Measurements from ENCODE around the gene WDR36. TPM values are rescaled to one million over a fixed set of nuclear protein-coding genes. Genes with fewer than 3 reads are reported as not detected.

The WDR36 gene
- 14.5 TPM for total RNA-seq
- long read RNA-seq, full-length matches to known transcripts = 15 of 21 reads
- long read RNA-seq, partial matches to known transcripts = 5 of 21 reads
- long read RNA-seq, other reads (novel, unspliced or antisense) = 1 of 21 reads

DNA sequence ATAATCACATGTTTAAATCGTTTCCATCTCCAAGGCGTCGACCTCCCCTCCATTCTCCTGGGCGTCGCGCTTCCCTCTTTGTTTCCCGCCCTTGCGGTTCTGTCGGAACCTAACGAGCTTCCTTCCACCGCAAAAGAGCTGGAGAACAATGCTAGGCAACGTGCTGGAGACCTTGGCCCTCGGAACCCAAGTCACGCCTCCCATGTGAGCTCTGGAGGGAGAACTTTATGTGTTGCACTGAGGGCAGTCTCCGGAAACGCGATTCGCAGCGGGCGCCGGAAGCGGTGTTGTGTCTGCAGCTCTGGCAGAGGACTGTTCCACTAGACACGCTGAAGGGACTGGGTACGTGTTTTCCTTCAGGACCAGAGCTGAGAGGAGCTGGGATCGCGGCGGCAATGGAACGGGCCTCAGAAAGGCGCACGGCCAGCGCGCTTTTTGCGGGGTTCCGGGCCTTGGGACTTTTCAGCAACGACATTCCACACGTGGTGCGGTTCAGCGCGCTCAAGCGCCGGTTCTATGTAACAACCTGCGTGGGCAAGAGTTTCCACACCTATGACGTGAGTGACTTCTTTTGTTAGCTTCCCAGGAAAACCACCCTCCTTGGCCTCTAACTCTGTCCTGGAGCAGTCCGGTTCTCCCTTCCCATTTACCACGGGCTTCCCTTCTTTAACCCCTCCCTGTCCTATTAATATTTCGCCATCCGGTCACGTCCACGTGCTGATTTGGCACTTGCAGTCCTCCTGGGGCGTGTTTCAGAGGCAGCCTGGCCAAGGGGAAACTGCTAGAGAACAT, at the start of gene WDR36:
TSS of gene WDR36 (plus strand) at position 287 of the 792 bp plus-strand sequence. CDS start at position 396, 109 bp downstream.
- intact Hi-C loops (cut with micrococcal nuclease) = no loop called here
- DNase-seq (peak; percentile 91), ATAC-seq (peak; percentile 99)

DNA sequence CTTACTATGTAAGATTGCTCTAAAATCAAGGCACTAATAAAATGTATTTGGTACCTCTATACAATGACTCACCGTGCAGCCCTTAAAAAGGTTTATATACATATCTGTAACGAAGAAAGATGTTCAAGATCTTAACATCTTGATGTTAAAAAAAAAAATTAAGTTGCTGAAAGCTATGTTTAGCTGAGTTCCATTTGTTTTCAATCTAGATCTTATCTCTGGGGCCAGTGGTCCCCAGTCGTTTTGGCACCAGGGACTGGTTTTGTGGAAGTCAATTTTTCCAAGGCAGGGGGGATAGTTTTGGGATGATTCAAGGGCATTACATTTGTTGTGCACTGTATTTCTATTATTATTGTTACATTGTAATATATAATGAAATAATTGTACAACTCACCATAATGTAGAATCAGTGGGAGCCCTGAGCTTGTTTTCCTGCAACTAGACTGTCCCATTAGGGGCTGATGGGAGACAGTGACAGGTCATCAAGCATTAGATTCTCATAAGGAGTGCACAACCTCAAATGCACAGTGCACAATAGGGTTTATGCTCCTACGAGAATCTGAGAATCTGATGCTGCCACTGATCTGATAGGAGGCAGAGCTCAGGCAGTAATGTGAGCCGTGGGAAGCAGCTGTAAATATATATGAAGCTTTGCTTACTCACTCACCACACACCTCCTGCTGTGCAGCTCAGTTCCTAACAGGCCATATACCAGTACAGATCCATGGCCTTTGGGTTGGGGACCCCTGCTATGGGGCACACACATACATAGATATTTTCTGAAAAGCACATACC, 48.2 kb upstream of the WDR36 start:
- no peak for ATAC-seq
- intact Hi-C loops (cut with micrococcal nuclease) = no loop called here
- no peak for DNase-seq

DNA sequence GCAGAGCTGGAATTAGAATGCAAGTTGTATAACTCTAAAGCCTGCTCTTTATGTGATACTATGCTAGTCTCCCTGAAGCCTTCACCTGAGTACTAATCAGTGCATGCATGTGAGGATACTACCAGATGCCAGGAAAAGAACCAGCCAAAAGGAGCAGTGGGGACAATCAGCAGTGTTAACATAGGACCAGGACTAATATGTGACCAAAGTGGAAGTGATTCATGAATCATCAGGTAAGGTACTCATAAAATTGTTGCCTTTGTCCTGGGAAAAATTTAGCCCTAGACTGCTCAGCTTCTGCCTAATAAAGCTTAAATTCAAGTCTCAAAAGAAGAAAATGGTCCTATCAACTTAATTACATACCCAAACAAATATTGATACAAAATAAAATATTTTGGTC, 34.1 kb upstream of the WDR36 start:
- intact Hi-C loops (cut with micrococcal nuclease) = no loop called here
- no peak for ATAC-seq
- DNase-seq = no peak

DNA sequence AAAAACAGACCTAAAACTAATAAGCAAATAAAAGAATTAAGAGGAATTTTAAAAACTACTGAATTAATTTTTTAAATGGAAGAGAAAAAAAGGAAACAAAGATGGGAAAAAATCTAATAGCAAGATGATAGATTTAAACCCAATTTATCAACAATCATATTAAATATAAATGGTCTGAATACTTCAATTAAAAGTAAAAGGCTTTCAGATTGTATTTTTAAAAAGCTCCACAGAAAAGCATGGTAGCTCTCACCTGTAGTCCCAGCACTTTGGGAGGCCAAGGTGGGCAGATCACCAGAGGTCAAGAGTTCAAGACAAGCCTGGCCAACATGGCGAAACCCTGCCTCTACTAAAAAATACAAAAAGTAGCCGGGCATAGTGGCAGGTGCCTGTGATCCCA, 32.0 kb upstream of the WDR36 start:
- DNase-seq (no peak), ATAC-seq (no peak)
- intact Hi-C loops (cut with micrococcal nuclease) = no loop called here

DNA sequence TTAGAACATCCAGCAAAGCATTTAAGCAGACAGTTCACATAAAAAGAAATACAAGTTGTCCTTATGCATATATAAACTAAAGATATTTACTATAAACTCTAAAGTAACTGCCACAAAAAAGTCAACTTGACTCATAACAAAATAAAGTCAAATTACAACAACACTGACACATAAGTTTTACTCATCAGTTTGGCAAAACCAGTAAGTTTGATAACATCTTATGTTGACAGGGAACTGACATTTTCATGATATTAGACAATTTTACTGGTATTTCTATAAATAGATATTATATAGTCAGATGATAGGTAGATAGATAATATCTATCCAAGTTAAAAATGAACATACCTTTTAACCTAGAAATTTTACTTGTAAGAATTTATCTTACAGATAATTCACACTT, 30.5 kb upstream of the WDR36 start:
- DNase-seq (no peak), ATAC-seq (no peak)
- intact Hi-C loops (cut with micrococcal nuclease) = no loop called here

DNA sequence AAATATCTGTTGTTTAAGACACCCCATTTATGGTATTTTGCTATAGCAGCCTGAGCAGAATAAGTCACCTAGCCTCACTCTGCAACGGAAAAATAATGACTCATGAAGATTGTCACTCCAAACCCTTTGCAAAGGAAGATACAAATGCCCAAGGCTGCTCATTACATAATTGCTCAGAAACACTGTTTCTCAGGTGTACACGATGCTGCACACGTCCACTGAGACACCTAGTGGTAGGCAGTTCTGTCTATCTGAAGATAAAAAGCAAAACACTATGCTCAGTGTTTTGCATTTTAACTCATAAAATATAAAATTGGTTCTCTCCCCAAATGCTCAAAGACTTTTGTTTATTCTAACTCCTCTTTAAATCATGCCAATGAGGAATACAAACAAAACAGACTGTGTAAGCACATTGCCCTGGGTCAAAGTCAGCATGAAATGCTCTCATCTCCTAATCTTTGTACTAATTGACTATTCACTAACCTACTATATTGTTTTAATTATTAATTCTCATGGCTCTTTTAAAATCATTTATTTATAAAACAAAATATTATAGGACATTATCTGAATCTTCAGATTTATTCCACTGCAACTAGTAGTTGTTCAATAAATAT, 28.3 kb upstream of the WDR36 start:
- intact Hi-C loops (cut with micrococcal nuclease) = no loop called here
- ATAC-seq = peak; percentile 38
- no peak for DNase-seq

DNA sequence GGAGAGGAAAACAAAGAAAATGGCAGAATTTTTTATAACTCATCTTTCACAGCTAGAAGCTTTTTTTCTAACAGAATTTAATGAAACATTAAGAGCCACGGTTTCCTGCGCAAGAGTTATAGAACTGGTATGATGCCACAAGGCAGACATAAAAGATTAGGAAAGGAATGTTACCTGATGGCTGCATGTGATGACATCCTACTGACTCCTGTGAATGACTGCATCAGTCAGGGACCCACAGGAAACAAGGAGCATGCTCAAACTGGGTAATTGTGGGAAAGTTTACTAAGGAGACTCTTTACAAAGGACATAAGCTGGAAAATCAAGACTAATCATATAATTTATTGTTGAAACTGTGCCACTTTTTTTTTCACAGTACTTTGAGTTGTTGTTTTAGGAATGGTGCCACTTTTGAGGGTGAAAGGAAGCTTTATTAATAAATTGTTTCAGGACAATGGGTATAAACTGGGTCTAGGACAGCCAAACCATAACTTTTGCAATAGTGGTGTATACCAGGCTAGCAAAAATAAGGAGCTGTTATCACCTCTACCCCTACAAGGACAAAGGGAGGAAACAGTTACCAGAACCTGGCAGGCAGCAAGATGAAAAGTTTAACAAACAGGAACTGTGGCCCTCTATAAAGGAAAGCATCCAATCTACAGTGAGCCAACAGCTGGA, 25.7 kb upstream of the WDR36 start:
- DNase-seq = no peak
- intact Hi-C loops (cut with micrococcal nuclease) = no loop called here
- no peak for ATAC-seq

DNA sequence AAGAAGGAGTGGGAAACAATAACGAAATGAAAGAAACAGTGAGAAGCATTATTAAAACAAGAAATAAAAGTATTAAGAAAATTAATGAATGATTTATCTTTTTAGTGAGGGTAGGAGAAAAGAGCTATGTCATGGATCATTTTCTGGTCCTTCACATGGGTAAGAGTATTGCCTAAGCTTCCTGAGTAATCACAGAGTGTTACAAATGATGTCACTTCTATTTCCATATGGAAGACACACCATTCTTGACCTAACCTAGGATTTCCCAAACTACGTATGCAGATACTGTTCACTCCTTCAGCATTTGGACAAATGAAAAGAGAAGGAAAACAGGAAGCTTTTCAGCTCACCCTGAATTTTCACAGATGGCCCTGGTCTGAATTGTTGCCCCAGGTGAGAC, 23.9 kb upstream of the WDR36 start:
- intact Hi-C loops (cut with micrococcal nuclease) = no loop called here
- DNase-seq (no peak), ATAC-seq (no peak)

DNA sequence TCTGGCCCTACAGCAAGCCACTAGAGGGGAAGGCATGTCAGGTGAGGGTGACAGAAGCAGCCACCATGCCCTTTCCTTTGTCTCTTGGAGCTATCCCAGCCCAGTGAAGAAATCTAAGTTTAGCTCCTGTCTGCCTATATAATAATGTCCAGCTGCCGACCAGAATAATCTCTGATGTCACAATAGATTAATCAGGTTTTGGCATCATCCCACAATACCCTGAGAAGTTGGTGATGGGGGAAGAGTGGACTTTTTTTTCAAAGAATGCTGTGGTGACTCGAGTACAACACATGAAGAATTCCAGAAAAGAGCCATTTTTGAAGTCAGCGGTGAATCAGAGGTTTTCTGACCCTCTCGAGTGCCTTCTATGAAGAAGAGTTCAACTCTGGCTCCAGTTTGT, 22.3 kb upstream of the WDR36 start:
- no peak for ATAC-seq
- intact Hi-C loops (cut with micrococcal nuclease) = no loop called here
- DNase-seq = no peak

DNA sequence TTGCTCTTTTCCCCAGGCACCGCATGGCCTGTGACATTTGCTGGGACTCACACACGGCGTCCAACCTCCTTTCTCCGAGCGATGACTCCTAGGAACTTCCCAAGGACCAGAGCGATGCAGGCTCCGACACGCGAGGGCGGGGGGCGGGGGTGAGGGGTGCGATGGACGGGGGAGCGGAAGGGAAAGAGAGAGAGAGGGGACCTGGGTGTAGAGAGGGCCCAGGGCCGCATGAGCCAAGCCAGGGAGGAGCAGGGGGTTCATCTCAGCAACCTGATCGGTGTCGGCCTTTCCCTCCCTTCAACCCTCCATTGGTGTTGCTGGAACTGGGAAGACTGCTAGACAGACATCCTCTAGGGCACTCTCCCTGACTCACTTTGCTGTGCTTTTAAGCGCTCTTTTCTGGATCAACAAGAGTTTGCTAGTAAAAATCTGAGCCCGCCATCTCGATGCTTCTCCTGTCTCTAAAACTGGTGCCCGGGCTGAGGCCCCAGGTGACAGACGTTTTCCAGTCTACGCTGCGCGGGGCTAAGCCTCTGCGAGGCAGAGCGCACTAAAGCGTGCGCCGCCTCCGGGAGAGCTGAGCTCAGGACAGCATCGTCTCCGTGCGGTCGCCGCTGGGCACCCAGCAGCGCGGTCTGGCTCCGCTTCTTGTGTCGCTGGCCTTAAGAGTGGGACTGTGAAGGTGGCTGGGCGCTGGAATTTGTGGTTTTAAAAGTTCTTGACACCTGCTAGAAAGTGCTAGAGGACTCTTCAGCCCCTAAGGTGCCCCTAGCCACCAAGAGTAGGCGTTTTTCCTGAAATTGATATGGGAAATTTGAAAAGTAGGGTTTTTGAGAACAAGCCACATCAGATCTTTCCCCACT, 21.6 kb upstream of the WDR36 start:
- ATAC-seq (peak; percentile 64), DNase-seq (peak; percentile 51)
- intact Hi-C loops (cut with micrococcal nuclease) = no loop called here

DNA sequence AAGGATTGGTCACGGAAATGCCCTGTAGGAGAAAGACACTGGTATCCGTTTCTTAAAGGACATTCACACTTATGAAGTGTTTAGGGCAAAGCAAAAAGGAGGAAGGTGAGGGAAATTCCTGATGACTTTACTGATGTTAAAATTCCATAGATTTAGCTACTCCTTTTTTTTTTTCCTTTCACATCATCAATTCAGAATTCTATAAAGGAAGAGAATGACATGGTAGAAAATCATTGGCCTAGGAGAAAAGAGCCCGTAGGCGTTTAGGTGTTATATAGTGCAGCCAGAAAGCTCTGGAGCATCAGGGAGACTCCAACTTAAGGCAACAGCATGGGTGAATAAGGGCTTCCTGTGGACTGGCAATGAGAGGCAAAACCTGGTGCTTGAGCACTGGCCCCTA, 20.7 kb upstream of the WDR36 start, which contains the start of gene TSLP:
TSS of gene TSLP (plus strand) at position 301 of the 400 bp plus-strand sequence. CDS start 178 bp downstream, outside the sequence.
- no peak for ATAC-seq
- no peak for DNase-seq
- intact Hi-C loops (cut with micrococcal nuclease) = no loop called here

DNA sequence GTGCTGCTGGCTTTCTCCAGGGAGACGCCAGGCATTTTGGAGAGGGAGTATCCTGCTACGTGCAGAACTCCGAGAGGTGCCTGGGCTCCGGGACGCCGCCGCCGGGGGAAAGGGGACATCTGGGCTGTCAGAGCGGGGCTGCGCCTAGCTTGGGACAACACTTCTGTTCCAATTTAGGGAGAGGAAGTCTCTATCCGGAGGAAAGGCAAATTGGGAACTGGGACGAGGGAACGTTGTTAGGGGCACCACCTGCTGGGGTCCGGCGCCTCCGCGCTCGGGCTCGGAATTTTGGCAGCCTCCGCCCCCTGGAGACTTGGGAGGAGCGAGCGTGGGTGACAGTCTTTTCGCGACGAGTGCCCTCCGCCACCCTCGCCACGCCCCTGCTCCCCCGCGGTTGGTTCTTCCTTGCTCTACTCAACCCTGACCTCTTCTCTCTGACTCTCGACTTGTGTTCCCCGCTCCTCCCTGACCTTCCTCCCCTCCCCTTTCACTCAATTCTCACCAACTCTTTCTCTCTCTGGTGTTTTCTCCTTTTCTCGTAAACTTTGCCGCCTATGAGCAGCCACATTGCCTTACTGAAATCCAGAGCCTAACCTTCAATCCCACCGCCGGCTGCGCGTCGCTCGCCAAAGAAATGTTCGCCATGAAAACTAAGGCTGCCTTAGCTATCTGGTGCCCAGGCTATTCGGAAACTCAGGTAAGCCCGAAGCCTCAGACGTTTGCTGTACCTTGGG, 19.0 kb upstream of the WDR36 start:
- intact Hi-C loops (cut with micrococcal nuclease) = no loop called here
- ATAC-seq (peak; percentile 97), DNase-seq (peak; percentile 81)

DNA sequence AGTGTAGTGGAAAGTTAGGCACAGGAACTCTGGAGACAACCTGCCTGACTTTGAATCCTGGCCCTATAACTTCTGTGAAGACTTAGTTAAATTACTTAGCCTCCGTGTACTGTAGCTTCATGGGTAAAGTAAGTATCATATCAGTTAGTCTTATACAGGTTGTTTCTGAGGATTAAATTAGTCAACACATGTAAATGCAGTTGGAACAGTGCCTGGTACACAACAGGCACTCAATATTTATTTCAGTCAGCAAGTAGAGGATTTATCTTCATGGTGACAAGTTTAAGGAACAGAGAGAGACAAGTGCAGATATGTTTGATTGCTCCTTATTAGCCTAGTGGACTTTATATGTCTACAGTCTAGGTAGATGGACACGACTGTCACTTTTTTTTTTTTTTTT, 17.9 kb upstream of the WDR36 start:
- no peak for ATAC-seq
- DNase-seq = no peak
- intact Hi-C loops (cut with micrococcal nuclease) = no loop called here

DNA sequence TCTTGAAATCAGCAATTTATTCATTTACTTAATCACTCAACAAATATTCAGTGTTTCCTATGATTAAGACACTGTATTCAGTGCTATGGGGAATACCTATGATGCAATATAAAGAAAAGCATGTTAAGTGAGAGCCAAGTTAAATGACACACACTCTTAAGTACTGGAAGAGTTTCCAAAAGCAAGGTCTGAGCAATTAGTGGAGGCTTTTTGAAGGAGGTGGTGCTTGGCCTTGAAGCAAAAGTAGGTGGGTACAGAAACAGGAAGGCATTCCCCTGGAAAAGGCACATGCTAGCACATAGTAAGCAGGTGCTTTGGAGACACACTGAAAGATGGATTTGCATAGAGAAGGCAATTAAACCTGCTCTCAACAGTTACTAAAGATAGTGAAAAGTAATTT, 16.6 kb upstream of the WDR36 start:
- ATAC-seq (peak; percentile 22), DNase-seq (no peak)
- intact Hi-C loops (cut with micrococcal nuclease) = no loop called here

DNA sequence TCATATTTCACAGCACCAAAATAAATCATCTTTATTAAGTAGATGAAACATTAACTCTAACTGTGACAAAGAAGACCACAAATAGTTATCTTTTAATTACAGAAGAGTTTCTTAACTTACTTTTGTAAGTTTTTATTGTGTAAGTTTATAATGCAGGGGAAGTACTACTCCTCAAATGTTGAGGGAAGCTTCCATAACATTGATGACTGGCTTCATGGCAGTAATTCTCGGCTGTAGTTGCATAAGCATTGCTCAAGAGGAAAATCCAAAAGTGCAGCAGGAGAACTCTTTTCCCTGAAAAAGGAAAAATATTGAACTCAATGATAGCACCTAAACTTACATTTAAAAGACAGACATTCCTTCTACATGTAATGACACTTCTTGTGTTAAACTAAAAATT, 16.1 kb upstream of the WDR36 start:
- DNase-seq (no peak), ATAC-seq (no peak)
- intact Hi-C loops (cut with micrococcal nuclease) = no loop called here

DNA sequence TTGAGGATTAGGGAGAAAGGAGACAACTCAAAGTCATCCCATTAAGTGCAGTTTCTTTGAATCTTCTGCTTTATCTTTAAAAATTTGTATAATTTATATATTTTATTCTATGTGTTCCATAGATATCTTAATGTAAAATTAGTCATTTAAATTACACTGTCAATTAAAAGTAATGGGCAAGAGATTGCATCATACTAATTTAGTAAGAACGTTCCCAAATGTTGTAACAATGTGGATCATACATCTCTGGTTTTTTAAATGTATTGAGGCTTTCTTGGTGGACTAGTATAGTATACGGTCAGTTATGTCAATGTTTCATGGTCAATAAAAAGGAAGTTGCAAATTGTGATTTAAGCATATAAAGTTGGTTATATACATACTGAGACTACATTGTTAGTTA, 14.5 kb upstream of the WDR36 start:
- intact Hi-C loops (cut with micrococcal nuclease) = no loop called here

DNA sequence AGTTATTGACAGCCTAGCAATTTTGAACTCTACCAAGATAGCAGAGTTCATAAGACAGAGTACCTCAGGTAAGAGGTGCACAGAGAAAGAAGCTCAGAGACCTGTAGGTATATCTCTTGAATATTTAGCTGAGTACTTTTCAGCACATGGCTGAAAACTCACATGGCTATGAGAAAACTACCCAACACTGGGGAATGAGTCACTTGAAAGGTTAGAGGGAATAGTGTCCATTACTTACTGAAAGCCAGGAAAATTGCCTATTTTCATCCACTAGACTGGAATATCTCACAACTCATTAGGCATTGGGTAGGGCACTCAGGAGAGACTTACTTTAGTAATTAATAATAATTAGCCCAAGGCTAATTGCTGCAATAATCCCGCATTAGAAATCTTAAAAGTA, 12.3 kb upstream of the WDR36 start:
- no peak for ATAC-seq
- DNase-seq = no peak
- intact Hi-C loops (cut with micrococcal nuclease) = no loop called here

More for the DNA sequence above, 14.5 kb upstream of the WDR36 start:
- no peak for ATAC-seq
- no peak for DNase-seq

DNA sequence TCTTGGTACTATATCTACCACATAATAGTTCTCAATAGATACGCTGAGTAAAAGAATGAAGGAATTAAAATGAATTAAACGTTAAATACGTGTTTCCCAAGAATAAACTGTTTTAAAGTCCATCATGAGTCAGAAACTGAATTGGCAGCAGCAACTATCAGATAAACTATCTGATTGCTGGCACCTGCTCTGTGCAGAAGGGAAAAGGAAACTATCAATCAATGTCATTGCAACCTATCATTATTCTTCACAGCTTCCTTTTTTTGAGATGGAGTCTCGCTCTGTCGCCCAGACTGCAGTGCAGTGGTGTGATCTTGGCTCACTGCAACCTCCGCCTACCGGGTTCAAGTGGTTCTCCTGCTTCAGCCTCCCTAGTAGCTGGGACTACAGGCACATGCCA, 8.8 kb upstream of the WDR36 start:
- intact Hi-C loops (cut with micrococcal nuclease) = no loop called here
- DNase-seq (no peak), ATAC-seq (no peak)
